ENCODE results near the gene BSG.

- TF ChIP-seq BCOR (IDR thresholded peaks at IDR 0.05), result peak; percentile 32; the same call in 1 of the 2 replicates
- TF ChIP-seq BHLHE40 (IDR thresholded peaks at IDR 0.05; ENCODE audit: low read length), result no peak
- peak; percentile 61 to 74 (median 67) for TF ChIP-seq CTCF (IDR thresholded peaks at IDR 0.05 in 2 of 3, conservative IDR thresholded peaks at IDR 0.05 in 1 of 3; ENCODE audit: insufficient read depth in 2 of 3, low read depth in 1 of 3, low read length in 3 of 3)
- no peak for TF ChIP-seq ZNF24 (IDR thresholded peaks at IDR 0.05)
- no peak for TF ChIP-seq TRIM28 (IDR thresholded peaks at IDR 0.05)
- 0 out of 2 replicates have a peak, but pooled peaks have one; percentile 44 for TF ChIP-seq NBN (IDR thresholded peaks at IDR 0.05; ENCODE audit: low read depth)
- TF ChIP-seq NFRKB (IDR thresholded peaks at IDR 0.05; ENCODE audit: low read depth), result no peak
- TF ChIP-seq SMARCA5 (IDR thresholded peaks at IDR 0.05), result no peak
- TF ChIP-seq ZNF311 (CRISPR knock-in tag; IDR thresholded peaks at IDR 0.05), result no peak
- peak; percentile 46; the same call in 1 of the 2 replicates for TF ChIP-seq MTA3 (IDR thresholded peaks at IDR 0.05; ENCODE audit: borderline replicate concordance)
- TF ChIP-seq HBP1 (CRISPR knock-in tag; IDR thresholded peaks at IDR 0.05), result no peak
These were observed 39.6 kb upstream of the BSG start for GRCh38 chr19:532561-533363.
